IMR-90 (cell line): ENCODE measurements around the gene CYTH1. TPM values are rescaled to one million over a fixed set of nuclear protein-coding genes. Genes with fewer than 3 reads are reported as not detected.

Source experiments
- ATAC-seq: fragments of 200-7000 bp; cut with Tn5 transposase; 2 replicates; pipeline ENCODE4 v1.9.1; 2020; ENCODE audit warnings: low read depth, mild to moderate bottlenecking, moderate library complexity
- BruUV-seq: library from RNA; stranded (reverse); fragments of 400-500 nt; replicated peaks from 2 replicates; lab custom pipeline; 2021; lab: Mats Ljungman, UMichigan
- CTCF ChIA-PET: fragments of 300-600 bp; formaldehyde crosslinking; extraction: SDS; loops from one replicate; lab custom pipeline; 2021; ENCODE audit warnings: antibody characterized with exemption; lab: Yijun Ruan, JAX
- POLR2A ChIA-PET: fragments of 300-600 bp; sonication (Branson Sonifier 250); formaldehyde crosslinking; loops from one replicate; lab custom pipeline; 2022; ENCODE audit warnings: antibody characterized with exemption; ENCODE audit not compliant: unreplicated experiment; lab: Charles Lee
- DNase-seq: peaks from one replicate; pipeline ENCODE4 v3.0.0; 2013
- H2AFZ ChIP-seq: replicated peaks from 2 replicates; pipeline ENCODE3; 2013; ENCODE audit warnings: low read length, mild to moderate bottlenecking; ENCODE audit not compliant: poor library complexity
- H2AK5ac ChIP-seq: 2 replicates; pipeline ENCODE4 v1.6.1; 2013; ENCODE audit warnings: low read depth, low read length, inconsistent platforms
- H2AK9ac ChIP-seq: replicated peaks from 2 replicates; pipeline ENCODE3; 2013; ENCODE audit warnings: mild to moderate bottlenecking, low read depth, low read length, moderate library complexity; ENCODE audit not compliant: poor library complexity
- H2BK120ac ChIP-seq: 2 replicates; pipeline ENCODE4 v1.6.1; 2013; ENCODE audit warnings: low read depth, low read length, inconsistent platforms
- H2BK15ac ChIP-seq: 3 replicates; pipeline ENCODE4 v1.6.1; 2013; ENCODE audit warnings: low read depth, low read length, inconsistent platforms
- H2BK20ac ChIP-seq: 2 replicates; pipeline ENCODE4 v1.6.1; 2013; ENCODE audit warnings: low read depth, mild to moderate bottlenecking, inconsistent platforms, low read length, moderate library complexity
- H2BK5ac ChIP-seq: 2 replicates; pipeline ENCODE4 v1.6.1; 2013; ENCODE audit warnings: mild to moderate bottlenecking, low read depth, low read length, inconsistent platforms; ENCODE audit not compliant: poor library complexity, severe bottlenecking
- H3K14ac ChIP-seq: replicated peaks from 2 replicates; pipeline ENCODE4 v1.6.1; 2013; ENCODE audit warnings: low read depth, low read length, inconsistent platforms
- H3K18ac ChIP-seq: 2 replicates; pipeline ENCODE4 v1.6.1; 2013; ENCODE audit warnings: low read depth, low read length, control low read depth
- H3K23ac ChIP-seq: 2 replicates; pipeline ENCODE4 v1.6.1; 2013; ENCODE audit warnings: low read depth, low read length, inconsistent platforms
- H3K27ac ChIP-seq: 2 replicates; pipeline ENCODE4 v1.5.1; 2013; ENCODE audit warnings: mild to moderate bottlenecking, control low read depth, low read length; ENCODE audit not compliant: insufficient read depth
- H3K27me3 ChIP-seq: 2 replicates; pipeline ENCODE4 v1.6.1; 2013; ENCODE audit warnings: low read length; ENCODE audit not compliant: control insufficient read depth, insufficient read depth
- H3K36me3 ChIP-seq: 2 replicates; pipeline ENCODE4 v1.6.1; 2013; ENCODE audit warnings: low read length, mixed read lengths; ENCODE audit not compliant: control insufficient read depth, insufficient read depth
- H3K4ac ChIP-seq: 2 replicates; pipeline ENCODE4 v1.6.1; 2013; ENCODE audit warnings: low read depth, low read length, inconsistent platforms
- H3K4me1 ChIP-seq: 2 replicates; pipeline ENCODE4 v1.6.1; 2013; ENCODE audit warnings: low read length, mixed read lengths; ENCODE audit not compliant: control insufficient read depth, insufficient read depth
- H3K4me2 ChIP-seq: 2 replicates; pipeline ENCODE4 v1.6.1; 2013; ENCODE audit warnings: low read depth, mild to moderate bottlenecking, control low read depth, low read length, moderate library complexity
- H3K4me3 ChIP-seq: 2 replicates; pipeline ENCODE4 v1.5.1; 2013; ENCODE audit warnings: low read depth, mild to moderate bottlenecking, control low read depth, low read length, moderate library complexity; ENCODE audit not compliant: insufficient read depth
- H3K56ac ChIP-seq: 2 replicates; pipeline ENCODE4 v1.6.1; 2013; ENCODE audit warnings: low read length, inconsistent platforms; ENCODE audit not compliant: insufficient read depth; ENCODE audit errors: extremely low read depth
- H3K79me1 ChIP-seq, 2 experiments: 2 replicates each; pipeline ENCODE4 v1.6.1; 2013; ENCODE audit warnings: low read length in 2 of 2, inconsistent platforms in 1 of 2, low read depth in 1 of 2
- H3K9ac ChIP-seq: 2 replicates; pipeline ENCODE4 v1.6.1; 2013; ENCODE audit warnings: low read depth, low read length, control low read depth
- H3K9me1 ChIP-seq: 2 replicates; pipeline ENCODE4 v1.6.1; 2013; ENCODE audit warnings: low read length, inconsistent platforms; ENCODE audit not compliant: insufficient read depth
- H3K9me3 ChIP-seq: 2 replicates; pipeline ENCODE4 v1.6.1; 2013; ENCODE audit warnings: low read length; ENCODE audit not compliant: control insufficient read depth, insufficient read depth
- H4K20me1 ChIP-seq: 2 replicates; pipeline ENCODE4 v1.6.1; 2013; ENCODE audit warnings: low read length, inconsistent platforms; ENCODE audit not compliant: insufficient read depth
- H4K5ac ChIP-seq: 2 replicates; pipeline ENCODE4 v1.6.1; 2013; ENCODE audit warnings: mild to moderate bottlenecking, low read depth, low read length, control low read depth
- H4K8ac ChIP-seq, 2 experiments: 2 replicates each; pipeline ENCODE4 v1.6.1; 2013; ENCODE audit warnings: low read depth in 2 of 2, low read length in 2 of 2, control low read depth in 1 of 2, inconsistent platforms in 1 of 2
- H4K91ac ChIP-seq: 2 replicates; pipeline ENCODE4 v1.6.1; 2013; ENCODE audit warnings: low read depth, low read length, inconsistent platforms; ENCODE audit not compliant: insufficient read depth
- CHD1 ChIP-seq: IDR thresholded peaks from 2 replicates; pipeline ENCODE4 v1.6.1; 2012; ENCODE audit warnings: low read depth, low read length, improper control_type of control experiment
- CTCF ChIP-seq: conservative IDR thresholded peaks from 2 replicates; pipeline ENCODE4 v1.5.1; 2012; ENCODE audit warnings: mild to moderate bottlenecking, low read depth, low read length, improper control_type of control experiment
- FOS ChIP-seq: fragments of 150-350 bp; IDR thresholded peaks from 2 replicates; pipeline ENCODE4 v1.6.1; 2016; ENCODE audit warnings: low read depth, low read length
- MXI1 ChIP-seq: IDR thresholded peaks from 2 replicates; pipeline ENCODE4 v1.6.1; 2012; ENCODE audit warnings: low read depth, mild to moderate bottlenecking, low read length, moderate library complexity, borderline replicate concordance
- RAD21 ChIP-seq: IDR thresholded peaks from 2 replicates; pipeline ENCODE4 v1.6.1; 2012; ENCODE audit warnings: low read length, improper control_type of control experiment
- SMC3 ChIP-seq: fragments of 150-350 bp; IDR thresholded peaks from 2 replicates; pipeline ENCODE4 v1.6.1; 2016; ENCODE audit warnings: low read depth, mild to moderate bottlenecking, antibody characterized with exemption, low read length, moderate library complexity
- WGBS, 2 experiments: methylation state at CpG; one replicate each; pipeline versions ENCODE4 v1.1.5 to v1.1.7; 2013; ENCODE audit warnings: missing lambda C conversion rate in 2 of 2; ENCODE audit not compliant: insufficient read length in 1 of 2; ENCODE audit errors: extremely low coverage in 2 of 2; 5-methylcytosine and 5-hydroxymethylcytosine counted together
- dilution Hi-C: fragments of 300-500 bp; cut with HindIII; formaldehyde crosslinking; loops from one replicate; pipeline ENCODE4 v1.14.3; 2018; ENCODE audit warnings: low sequenced_read_pairs; ENCODE audit not compliant: unreplicated experiment
- in situ Hi-C: fragments of 300-500 bp; cut with MboI; formaldehyde crosslinking; loops from 3 replicates; pipeline ENCODE4 v1.14.3; 2019; ENCODE audit warnings: low sequenced_read_pairs, inconsistent platforms, mixed read lengths
- intact Hi-C: fragments of 100-400 bp; cut with micrococcal nuclease; formaldehyde crosslinking; loops from 2 replicates; pipeline ENCODE4 v1.10.0; 2022
- polyA plus RNA-seq, 3 experiments: library from polyadenylated mRNA; depleted of rRNA; stranded (reverse); fragments of >200 nt; gene quantifications; 2 replicates each; pipeline ENCODE4 v1.2.3, GENCODE V29; 2012; ENCODE audit warnings: low replicate concordance in 1 of 3
- total RNA-seq: library from RNA; depleted of rRNA; stranded (reverse); fragments of >200 nt; gene quantifications from 2 replicates; pipeline ENCODE4 v1.2.3, GENCODE V29; 2012

CYTH1 gene
- total and polyA plus RNA-seq, 2 of the 4 experiments (the other 2 are of a cell fraction) = 7.9 to 12.4 TPM

- Histone ChIP-seq H3K14ac (no peak overlapping the region), H3K4me1 (peaks cover 2% of the 10 kb centered on the region; the same call in 1 of the 2 replicates), H4K8ac (no peak overlapping the region), H3K9ac (no peak overlapping the region), H3K4ac (no peak overlapping the region), H4K91ac (no peak overlapping the region), H3K9me3 (no peaks in the 10 kb centered on the region), H4K20me1 (peaks cover 32% of the 10 kb centered on the region), H3K4me2 (no peak overlapping the region), H3K79me1 (peaks cover 29 to 74% of the 10 kb centered on the region in 2 experiments), H3K18ac (no peak overlapping the region), H4K5ac (no peak overlapping the region), H2AK9ac (peak overlapping the region; percentile 13), H2AFZ (no peak overlapping the region), H2BK15ac (no peak overlapping the region), H3K27me3 (no peaks in the 10 kb centered on the region), H2BK20ac (no peak overlapping the region), H2BK120ac (no peak overlapping the region), H3K23ac (no peak overlapping the region), H2BK5ac (no peak overlapping the region), H3K36me3 (peaks cover 61% of the 10 kb centered on the region), H3K56ac (no peak overlapping the region), H3K4me3 (no peak overlapping the region), H3K9me1 (peaks cover 12% of the 10 kb centered on the region; the same call in 1 of the 2 replicates), H2AK5ac (no peak overlapping the region; the same call in 1 of the 2 replicates), H3K27ac (no peak overlapping the region)
- in situ Hi-C loops = no loop called here
- POLR2A ChIA-PET = no interaction called here
- 98% methylated on average over 8 of the region's 14 CpGs; no CpG with 5 or more reads in 1 of the 2 experiments for WGBS, 2 experiments
- ATAC-seq (peak; percentile 91), DNase-seq (peak; percentile 78)
- no TSS peak for BruUV-seq
- TF ChIP-seq FOS = peak; percentile 39; the same call in 1 of the 2 replicates
- TF ChIP-seq SMC3 = peak; percentile 32; the same call in 1 of the 2 replicates
- no peak for TF ChIP-seq CHD1
- TF ChIP-seq CTCF = peak; percentile 65
- TF ChIP-seq MXI1 = peak; percentile 51; the same call in 1 of the 2 replicates
- peak; percentile 47 for TF ChIP-seq RAD21
- intact Hi-C loops = loop anchor here (10.0 kb wide), 1 partner anchor 334 kb away; no protein-coding TSS in a partner anchor
- CTCF ChIA-PET = no interaction called here
- dilution Hi-C loops = no loop called here
Measured at GRCh38 chr17:78828470-78829185, 46.6 kb upstream of the CYTH1 start.
